ENCODE results near the gene ADCY9. TPM values are rescaled to one million over a fixed set of nuclear protein-coding genes. Genes with fewer than 3 reads are reported as not detected.

The ADCY9 gene
- total RNA-seq, 1 experiment from 2014 or later: 4.7 TPM

DNA sequence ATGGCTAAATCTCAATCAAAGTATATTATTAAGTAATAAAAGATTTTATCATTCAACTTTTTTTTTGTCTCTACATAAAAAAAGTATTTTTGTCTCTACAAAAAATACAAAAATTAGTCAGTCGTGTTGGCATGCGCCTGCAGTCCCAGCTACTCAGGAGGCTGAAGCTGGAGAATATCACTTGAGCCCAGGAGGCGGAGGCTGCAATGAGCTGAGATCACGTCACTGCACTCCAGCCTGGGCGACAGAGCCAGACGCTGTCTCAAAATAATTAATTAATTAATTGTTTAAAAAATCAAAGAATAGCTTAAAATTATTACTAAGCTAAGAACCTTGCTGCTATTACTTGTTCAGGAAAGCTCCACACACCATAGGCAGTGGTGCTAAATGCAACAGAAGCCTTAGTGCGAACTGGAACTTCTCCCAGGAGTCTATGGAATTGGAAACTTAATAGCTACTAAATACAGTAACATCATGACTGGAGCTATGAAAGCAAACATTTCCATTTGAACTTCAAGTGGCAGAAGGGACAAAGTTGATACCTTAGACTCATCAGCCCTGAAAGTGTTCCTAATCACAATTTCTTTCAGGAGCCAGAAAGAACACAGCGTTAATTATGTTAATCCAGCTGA, 22.6 kb downstream of the ADCY9 start:
- no peak overlapping the region for H3K4me2 ChIP-seq (ENCODE audit: insufficient read depth, insufficient read length, low read length)
- no peaks in the 10 kb centered on the region for H3K79me2 ChIP-seq (ENCODE audit: insufficient read depth, low read length)
- no peak overlapping the region for H4K5ac ChIP-seq (ENCODE audit: insufficient read length, low read depth, low read length)
- no peaks in the 10 kb centered on the region for H3K27me3 ChIP-seq (ENCODE audit: insufficient read depth, low read length)
- no peak overlapping the region for H4K91ac ChIP-seq (ENCODE audit: insufficient read length, low read depth, low read length)
- H4K20me1 ChIP-seq (ENCODE audit: control insufficient read depth, insufficient read depth, insufficient read length): peaks cover 2% of the 10 kb centered on the region
- no peaks in the 10 kb centered on the region for H3K4me1 ChIP-seq (ENCODE audit: insufficient read depth, low read length)
- H3K23me2 ChIP-seq (ENCODE audit: insufficient read length, low read depth, low read length, poor library complexity, severe bottlenecking): no peaks in the 10 kb centered on the region
- no peak overlapping the region for H3K4ac ChIP-seq (ENCODE audit: low read depth, low read length)
- no peak overlapping the region for H2AK5ac ChIP-seq (ENCODE audit: insufficient read length, low read length)
- no peak overlapping the region for H2BK20ac ChIP-seq (ENCODE audit: low read depth, low read length, poor library complexity, severe bottlenecking)
- no peaks in the 10 kb centered on the region for H3K79me1 ChIP-seq (ENCODE audit: insufficient read depth, low read depth, low read length, poor library complexity, severe bottlenecking)
- no peak overlapping the region for H2BK15ac ChIP-seq (ENCODE audit: low read depth, low read length)
- H3K4me1 Mint-ChIP-seq: peaks cover 16 to 29% of the 10 kb centered on the region in 2 experiments
- no CpG with 5 or more reads among the region's 8 CpGs for WGBS (ENCODE audit: extremely low coverage, insufficient read length, low lambda C conversion rate)
- H3K27me3 Mint-ChIP-seq (ENCODE audit: low read depth): no peaks in the 10 kb centered on the region; the same call in 1 of the 2 replicates
- TF ChIP-seq, protein P1, sequence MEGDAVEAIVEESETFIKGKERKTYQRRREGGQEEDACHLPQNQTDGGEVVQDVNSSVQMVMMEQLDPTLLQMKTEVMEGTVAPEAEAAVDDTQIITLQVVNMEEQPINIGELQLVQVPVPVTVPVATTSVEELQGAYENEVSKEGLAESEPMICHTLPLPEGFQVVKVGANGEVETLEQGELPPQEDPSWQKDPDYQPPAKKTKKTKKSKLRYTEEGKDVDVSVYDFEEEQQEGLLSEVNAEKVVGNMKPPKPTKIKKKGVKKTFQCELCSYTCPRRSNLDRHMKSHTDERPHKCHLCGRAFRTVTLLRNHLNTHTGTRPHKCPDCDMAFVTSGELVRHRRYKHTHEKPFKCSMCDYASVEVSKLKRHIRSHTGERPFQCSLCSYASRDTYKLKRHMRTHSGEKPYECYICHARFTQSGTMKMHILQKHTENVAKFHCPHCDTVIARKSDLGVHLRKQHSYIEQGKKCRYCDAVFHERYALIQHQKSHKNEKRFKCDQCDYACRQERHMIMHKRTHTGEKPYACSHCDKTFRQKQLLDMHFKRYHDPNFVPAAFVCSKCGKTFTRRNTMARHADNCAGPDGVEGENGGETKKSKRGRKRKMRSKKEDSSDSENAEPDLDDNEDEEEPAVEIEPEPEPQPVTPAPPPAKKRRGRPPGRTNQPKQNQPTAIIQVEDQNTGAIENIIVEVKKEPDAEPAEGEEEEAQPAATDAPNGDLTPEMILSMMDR (conservative IDR thresholded peaks at IDR 0.05): no peak
- DNase-seq: no peak
- H3T11ph ChIP-seq (ENCODE audit: low read length): no peak overlapping the region
- no peak overlapping the region for H3K4me3 Mint-ChIP-seq
- no peak overlapping the region for H3K14ac ChIP-seq (ENCODE audit: insufficient read depth, low read length)
- H3K9me3 ChIP-seq (ENCODE audit: control insufficient read depth, low read depth, low read length): no peaks in the 10 kb centered on the region
- no peak overlapping the region for H3K18ac ChIP-seq (ENCODE audit: insufficient read length, low read depth, low read length)
- no peak overlapping the region for H3K27ac ChIP-seq (ENCODE audit: insufficient read length, low read depth, low read length)
- no peak overlapping the region for H3K9ac ChIP-seq (ENCODE audit: extremely low read depth, insufficient read length, low read length)
- no peaks in the 10 kb centered on the region for H3K9me3 Mint-ChIP-seq
- no peak overlapping the region for H2BK120ac ChIP-seq (ENCODE audit: low read depth, low read length, poor library complexity, severe bottlenecking)
- H4K8ac ChIP-seq (replicated peaks; ENCODE audit: insufficient read length, low read depth, low read length): no peak overlapping the region
- no peak overlapping the region for H3K56ac ChIP-seq (ENCODE audit: insufficient read length, low read depth, low read length)
- no peak overlapping the region for H2BK5ac ChIP-seq (ENCODE audit: insufficient read length, low read length)
- H3K27ac Mint-ChIP-seq: no peak overlapping the region
- H2BK12ac ChIP-seq (ENCODE audit: insufficient read length, low read depth, low read length): no peak overlapping the region
- no peak overlapping the region for H3K23ac ChIP-seq (ENCODE audit: insufficient read length, low read depth, low read length)
- no peak overlapping the region for H2AFZ ChIP-seq (ENCODE audit: low read length)
- no peaks in the 10 kb centered on the region for H3K36me3 Mint-ChIP-seq (ENCODE audit: insufficient read depth in 1 of 3, low read depth in 3 of 3)

Measured in H9 (cell line).